GM21526 (cell line): Measurements from ENCODE around the gene CBX2.
"Not testable (repeated sequence)": the region's sequence is repeated elsewhere in the genome, so short reads cannot be mapped to it uniquely, and the experiment has no call there.

Source experiments
- ATAC-seq: cut with Tn5 transposase; IDR thresholded peaks from one replicate; pipeline ENCODE4 v1.9.1; 2021; ENCODE audit warnings: moderate library complexity; ENCODE audit not compliant: unreplicated experiment, low FRiP score

CBX2 gene

GRCh38 chr17:79765708-79766107 is 12.2 kb upstream of the CBX2 start:
- no peak for ATAC-seq

- no peak for ATAC-seq
These were observed 8.1 kb upstream of the CBX2 start for GRCh38 chr17:79769570-79770506.

- no peak for ATAC-seq
These were observed 6.7 kb upstream of the CBX2 start for GRCh38 chr17:79771276-79771675.

- ATAC-seq = not testable (repeated sequence)
These were observed 5.2 kb upstream of the CBX2 start for GRCh38 chr17:79772726-79773125.

GRCh38 chr17:79774561-79774975 is 3.4 kb upstream of the CBX2 start:
- ATAC-seq = no peak

- no peak for ATAC-seq
These were observed 2.3 kb upstream of the CBX2 start for GRCh38 chr17:79775632-79776031.

- ATAC-seq = no peak
These were observed 1.4 kb upstream of the CBX2 start for GRCh38 chr17:79776376-79777119.

GRCh38 chr17:79777120-79777893 is 641 bp upstream of the CBX2 start:
- no peak for ATAC-seq

- ATAC-seq = no peak
These were observed 646 bp downstream of the CBX2 start for GRCh38 chr17:79778504-79779083.

- no peak for ATAC-seq
These were observed 1.2 kb downstream of the CBX2 start for GRCh38 chr17:79779084-79779529.

GRCh38 chr17:79779661-79780365 is 1.9 kb downstream of the CBX2 start:
- ATAC-seq = no peak

- no peak for ATAC-seq
These were observed 3.2 kb downstream of the CBX2 start for GRCh38 chr17:79781012-79781650.

- no peak for ATAC-seq
These were observed 4.0 kb downstream of the CBX2 start for GRCh38 chr17:79781736-79782575.

GRCh38 chr17:79783891-79784290 is 5.9 kb downstream of the CBX2 start:
- no peak for ATAC-seq

- no peak for ATAC-seq
These were observed 6.5 kb downstream of the CBX2 start for GRCh38 chr17:79784353-79785016.

GRCh38 chr17:79785017-79785899 is 7.3 kb downstream of the CBX2 start:
- no peak for ATAC-seq
